Bone marrow (tissue), 2 donors: ENCODE data around the gene TRO.

Experiments
- DNase-seq, 2 donors: peaks; one replicate each; lab custom pipeline; 2025; lab: John Stamatoyannopoulos, UW

TRO gene

GRCh38 chrX:54950730-54951375, 30.2 kb downstream of the TRO start:
- DNase-seq: no peak

DNA sequence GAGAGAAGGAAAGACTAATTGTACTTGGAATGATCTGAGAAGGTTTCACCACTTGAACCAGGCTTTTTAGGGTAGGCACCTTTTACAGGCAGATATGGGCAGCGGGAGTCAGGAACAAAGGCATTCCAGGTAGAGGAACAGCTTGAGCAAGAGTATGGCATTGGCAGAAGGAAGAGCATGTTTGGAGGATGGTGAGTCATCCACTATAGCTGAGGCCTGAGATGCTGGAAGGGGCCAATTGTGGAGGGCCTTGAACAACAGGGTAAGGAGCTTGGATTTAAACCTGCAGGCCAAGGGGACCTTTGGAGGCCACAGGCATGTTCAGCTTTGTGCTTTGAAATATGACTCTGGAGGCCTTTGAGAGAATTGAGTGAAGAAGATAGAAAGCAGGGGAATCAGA, 41.1 kb downstream of the TRO start:
- DNase-seq: no peak

DNA sequence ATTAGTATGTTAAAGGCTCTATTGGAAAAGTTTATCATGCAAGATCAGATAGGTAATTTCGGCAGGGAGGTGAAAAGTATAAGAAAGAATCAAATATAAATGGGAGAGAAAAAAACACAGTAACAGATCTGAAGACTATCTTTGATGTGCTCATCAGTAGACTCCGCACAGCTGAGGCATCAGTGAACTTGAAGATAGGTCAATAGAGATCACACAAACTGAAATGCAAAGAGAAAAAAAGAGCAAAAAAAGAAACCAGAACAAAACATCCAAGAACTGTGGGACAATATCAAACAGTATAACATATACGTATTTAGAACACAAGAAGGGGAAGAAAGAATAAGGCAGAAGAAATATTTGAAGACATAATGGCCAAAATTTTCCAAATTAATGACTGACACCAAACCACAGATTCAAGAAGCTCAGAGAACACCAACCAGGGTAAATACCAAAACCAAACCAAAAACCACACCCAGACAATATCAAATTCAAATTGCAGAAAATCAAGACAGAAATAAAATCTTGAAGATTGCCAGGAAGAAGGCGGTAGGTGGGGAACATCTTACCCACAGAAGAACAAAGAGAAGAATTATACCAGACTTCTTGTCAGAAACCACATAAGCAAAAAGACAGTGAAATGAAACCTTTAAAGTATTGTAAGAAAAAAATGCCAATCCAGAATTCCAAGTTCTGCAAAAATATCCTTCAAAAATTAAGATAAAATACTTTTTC, 44.3 kb downstream of the TRO start:
- DNase-seq: no peak

- DNase-seq: no peak
Measured at GRCh38 chrX:54977387-54977786, 56.8 kb downstream of the TRO start.

DNA sequence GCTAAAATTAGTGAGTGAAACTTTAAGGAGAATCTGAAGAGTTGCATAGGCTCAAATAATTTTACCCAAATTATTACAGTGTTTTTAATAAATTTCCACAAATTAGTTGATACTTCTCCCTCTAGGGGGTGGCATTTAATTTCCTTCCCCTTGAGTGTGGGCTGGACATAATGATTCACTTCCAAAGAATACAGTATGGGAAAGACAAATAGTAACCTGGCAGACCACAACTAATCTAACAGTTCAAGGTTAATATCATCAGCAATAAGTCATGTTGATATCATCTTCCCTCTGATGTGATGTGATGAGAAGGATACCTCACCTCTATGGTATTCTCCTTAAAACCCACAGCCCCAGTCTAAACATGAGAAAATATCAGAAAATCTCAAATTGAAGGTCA, 57.8 kb downstream of the TRO start:
- DNase-seq: no peak

DNA sequence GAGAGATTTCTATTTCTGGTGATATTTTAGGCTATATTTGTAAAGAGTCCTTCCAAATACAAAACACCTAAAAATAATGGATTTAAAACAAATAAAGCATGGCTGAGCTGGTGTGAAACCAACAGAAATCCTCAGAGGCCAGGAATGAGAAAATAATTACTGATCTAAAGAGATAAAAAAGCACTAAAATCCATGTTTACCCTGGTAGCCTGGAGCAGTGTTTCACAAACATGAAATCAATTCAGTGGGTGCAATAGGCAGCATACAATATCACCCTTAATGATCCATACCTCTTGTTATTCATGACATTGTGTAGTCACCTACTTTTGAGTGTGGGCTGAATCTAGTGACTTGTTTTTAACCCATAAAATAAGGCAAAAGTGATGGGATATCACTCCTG, 58.8 kb downstream of the TRO start:
- DNase-seq: no peak

- DNase-seq: no peak
Measured at GRCh38 chrX:54980334-54980733, 59.7 kb downstream of the TRO start.
